ENCODE results near the gene TIGIT. TPM values are rescaled to one million over a fixed set of nuclear protein-coding genes. Genes with fewer than 3 reads are reported as not detected.
"Not testable (repeated sequence)": the region's sequence is repeated elsewhere in the genome, so short reads cannot be mapped to it uniquely, and the experiment has no call there.

TIGIT gene
- total RNA-seq, 1 donor from 2014 or later: not detected

- FAIRE-seq (no peak), DNase-seq (ENCODE audit: low read depth) (no peak)
- no peak overlapping the region for H3K4me3 ChIP-seq (ENCODE audit: low read depth, low read length)
- no peaks in the 10 kb centered on the region for H3K27me3 ChIP-seq (ENCODE audit: control insufficient read depth, insufficient read depth, low read length)
- H3K36me3 ChIP-seq (ENCODE audit: control insufficient read depth, insufficient read depth, low read length): no peaks in the 10 kb centered on the region
- TF ChIP-seq CTCF (IDR thresholded peaks at IDR 0.05; ENCODE audit: insufficient read depth, low read length, severe bottlenecking): no peak
Observed at GRCh38 chr3:114272271-114272670, 21.6 kb upstream of the TIGIT start.

- H3K27me3 ChIP-seq (ENCODE audit: control insufficient read depth, insufficient read depth, low read length): no peaks in the 10 kb centered on the region
- peak; percentile 55 for DNase-seq (ENCODE audit: low read depth)
- peak; percentile 36 for FAIRE-seq
- no peak overlapping the region for H3K4me3 ChIP-seq (ENCODE audit: low read depth, low read length)
- no peaks in the 10 kb centered on the region for H3K36me3 ChIP-seq (ENCODE audit: control insufficient read depth, insufficient read depth, low read length)
- TF ChIP-seq CTCF (IDR thresholded peaks at IDR 0.05; ENCODE audit: insufficient read depth, low read length, severe bottlenecking): no peak
Observed at GRCh38 chr3:114274929-114275328, 18.9 kb upstream of the TIGIT start.

- not testable (repeated sequence) for DNase-seq (ENCODE audit: low read depth); H3K4me3 ChIP-seq (ENCODE audit: low read depth, low read length); H3K27me3 ChIP-seq (ENCODE audit: control insufficient read depth, insufficient read depth, low read length); FAIRE-seq; H3K36me3 ChIP-seq (ENCODE audit: control insufficient read depth, insufficient read depth, low read length)
Observed at GRCh38 chr3:114276856-114277255, 17.0 kb upstream of the TIGIT start.

GRCh38 chr3:114284644-114285043 lies 9.2 kb upstream of the TIGIT start:
- Histone ChIP-seq H3K27me3 (ENCODE audit: control insufficient read depth, insufficient read depth, low read length) (no peaks in the 10 kb centered on the region), H3K36me3 (ENCODE audit: control insufficient read depth, insufficient read depth, low read length) (no peaks in the 10 kb centered on the region), H3K4me3 (ENCODE audit: low read depth, low read length) (no peak overlapping the region)
- TF ChIP-seq CTCF (IDR thresholded peaks at IDR 0.05; ENCODE audit: insufficient read depth, low read length, severe bottlenecking): no peak
- FAIRE-seq (no peak), DNase-seq (ENCODE audit: low read depth) (no peak)

GRCh38 chr3:114285648-114286230 lies 8.1 kb upstream of the TIGIT start:
- Histone ChIP-seq H3K36me3 (ENCODE audit: control insufficient read depth, insufficient read depth, low read length) (no peaks in the 10 kb centered on the region), H3K4me3 (ENCODE audit: low read depth, low read length) (no peak overlapping the region), H3K27me3 (ENCODE audit: control insufficient read depth, insufficient read depth, low read length) (no peaks in the 10 kb centered on the region)
- TF ChIP-seq CTCF (IDR thresholded peaks at IDR 0.05; ENCODE audit: insufficient read depth, low read length, severe bottlenecking): no peak
- DNase-seq (ENCODE audit: low read depth) (no peak), FAIRE-seq (no peak)

GRCh38 chr3:114286266-114286665 lies 7.6 kb upstream of the TIGIT start:
- FAIRE-seq (no peak), DNase-seq (ENCODE audit: low read depth) (no peak)
- H3K27me3 ChIP-seq (ENCODE audit: control insufficient read depth, insufficient read depth, low read length): no peaks in the 10 kb centered on the region
- no peak overlapping the region for H3K4me3 ChIP-seq (ENCODE audit: low read depth, low read length)
- no peaks in the 10 kb centered on the region for H3K36me3 ChIP-seq (ENCODE audit: control insufficient read depth, insufficient read depth, low read length)
- TF ChIP-seq CTCF (IDR thresholded peaks at IDR 0.05; ENCODE audit: insufficient read depth, low read length, severe bottlenecking): no peak
